ENCODE measurements around the gene NUTM1. TPM values are rescaled to one million over a fixed set of nuclear protein-coding genes. Genes with fewer than 3 reads are reported as not detected.

The NUTM1 gene
- total RNA-seq, 1 donor from 2014 or later: not detected

Other genes starting within 250 kb of the NUTM1 start
- gene EMC7, start 241.5 kb upstream of the NUTM1 start, total RNA-seq: 27.3 and 32.4 TPM in 2 replicates
- gene PGBD4, start 241.2 kb upstream of the NUTM1 start, total RNA-seq: 0.64 and 1.1 TPM in 2 replicates
- gene KATNBL1, start 133.2 kb upstream of the NUTM1 start, total RNA-seq: 25.5 and 26.0 TPM in 2 replicates
- gene EMC4, start 118.3 kb upstream of the NUTM1 start, total RNA-seq: 158 and 171 TPM in 2 replicates
- gene SLC12A6, start 5.5 kb upstream of the NUTM1 start, total RNA-seq: 22.2 and 27.9 TPM in 2 replicates
- gene NOP10, start 179 bp upstream of the NUTM1 start, total RNA-seq: 162 and 212 TPM in 2 replicates
- 2.3 and 3.3 TPM in 2 replicates for gene LPCAT4, start 23.9 kb downstream of the NUTM1 start, total RNA-seq
- gene GOLGA8A, start 94.5 kb downstream of the NUTM1 start, total RNA-seq: 1.8 and 3.2 TPM in 2 replicates
- gene GOLGA8B, start 240.3 kb downstream of the NUTM1 start, total RNA-seq: 5.8 and 6.4 TPM in 2 replicates

Measured in dermis microvascular lymphatic vessel endothelial cell (primary cell).